Cardiac fibroblast (primary cell): Measurements from ENCODE around the gene COL23A1.

Source experiments
- DNase-seq, 2 donors: peaks; one replicate each; pipeline versions ENCODE4 v3.0.0 to v3.0.0-alpha.2; 2010; ENCODE audit warnings: low read depth in 2 of 2
- H3K4me3 ChIP-seq, 2 donors: replicated peaks in 1 of 2; 1 replicate in 1 of 2; 2 replicates in 1 of 2; pipeline ENCODE4 v1.5.1; 2011; ENCODE audit warnings: low read depth in 2 of 2, low read length in 2 of 2, mild to moderate bottlenecking in 2 of 2, moderate library complexity in 1 of 2
- TF ChIP-seq, protein P1 (sequence below): IDR thresholded peaks from one replicate; pipeline ENCODE4 v1.5.1; 2011; ENCODE audit warnings: low read depth, mild to moderate bottlenecking, low read length, inconsistent platforms

COL23A1 gene

DNA sequence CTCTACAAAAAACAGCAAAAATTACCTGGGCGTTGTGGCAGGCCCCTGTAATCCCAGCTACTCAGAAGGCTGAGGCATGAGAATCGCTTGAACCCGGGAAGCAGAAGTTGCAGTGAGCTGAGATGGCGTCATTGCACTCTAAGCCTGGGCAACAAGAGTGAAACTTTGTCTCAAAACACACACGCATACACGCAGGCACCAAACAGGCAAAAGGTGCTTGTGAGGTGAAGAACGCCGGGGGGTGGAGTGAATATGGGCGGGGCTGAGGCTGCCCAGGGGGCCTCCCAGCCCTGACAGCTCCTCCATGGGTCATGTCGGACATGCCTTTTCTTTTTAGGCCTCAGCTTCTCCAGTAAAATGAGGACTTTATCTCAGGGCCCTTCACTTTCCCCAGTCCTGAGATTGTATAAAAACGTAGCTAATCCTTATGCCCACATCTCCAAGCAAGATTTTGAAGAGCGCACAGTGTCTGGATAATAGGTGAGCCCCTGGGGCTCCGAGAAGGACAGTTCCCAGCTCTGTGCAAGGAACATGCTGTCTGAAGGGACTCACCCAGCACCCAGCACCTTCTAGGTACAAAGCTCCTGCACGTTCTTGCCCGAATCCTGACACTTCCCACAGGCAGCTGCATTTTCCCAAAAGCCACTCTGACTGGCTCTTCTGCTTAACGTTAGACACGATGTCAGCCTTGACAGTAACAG, 168.3 kb downstream of the COL23A1 start:
- no peak for DNase-seq
- TF ChIP-seq, protein P1, sequence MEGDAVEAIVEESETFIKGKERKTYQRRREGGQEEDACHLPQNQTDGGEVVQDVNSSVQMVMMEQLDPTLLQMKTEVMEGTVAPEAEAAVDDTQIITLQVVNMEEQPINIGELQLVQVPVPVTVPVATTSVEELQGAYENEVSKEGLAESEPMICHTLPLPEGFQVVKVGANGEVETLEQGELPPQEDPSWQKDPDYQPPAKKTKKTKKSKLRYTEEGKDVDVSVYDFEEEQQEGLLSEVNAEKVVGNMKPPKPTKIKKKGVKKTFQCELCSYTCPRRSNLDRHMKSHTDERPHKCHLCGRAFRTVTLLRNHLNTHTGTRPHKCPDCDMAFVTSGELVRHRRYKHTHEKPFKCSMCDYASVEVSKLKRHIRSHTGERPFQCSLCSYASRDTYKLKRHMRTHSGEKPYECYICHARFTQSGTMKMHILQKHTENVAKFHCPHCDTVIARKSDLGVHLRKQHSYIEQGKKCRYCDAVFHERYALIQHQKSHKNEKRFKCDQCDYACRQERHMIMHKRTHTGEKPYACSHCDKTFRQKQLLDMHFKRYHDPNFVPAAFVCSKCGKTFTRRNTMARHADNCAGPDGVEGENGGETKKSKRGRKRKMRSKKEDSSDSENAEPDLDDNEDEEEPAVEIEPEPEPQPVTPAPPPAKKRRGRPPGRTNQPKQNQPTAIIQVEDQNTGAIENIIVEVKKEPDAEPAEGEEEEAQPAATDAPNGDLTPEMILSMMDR = no peak

DNA sequence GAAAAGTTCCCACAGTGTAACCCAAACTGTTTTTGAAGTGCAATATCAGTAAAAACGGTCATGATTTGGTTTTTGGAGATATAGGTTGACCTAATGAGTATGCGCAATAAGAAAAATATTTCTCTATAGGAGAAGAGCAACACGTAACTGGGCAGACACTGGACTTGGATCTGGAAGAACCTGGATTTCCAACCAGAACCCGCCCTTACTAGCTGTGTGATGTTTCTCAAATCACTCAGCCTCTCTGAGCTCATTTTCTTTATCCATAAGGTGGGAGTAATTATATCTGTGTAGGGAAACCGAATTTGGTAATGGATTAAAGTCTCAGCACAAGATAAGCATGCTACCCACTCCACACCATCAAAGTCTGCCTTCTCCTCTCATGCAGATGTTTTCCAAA, 169.1 kb downstream of the COL23A1 start:
- DNase-seq = no peak
- TF ChIP-seq, protein P1 = no peak
- no peak overlapping the region for H3K4me3 ChIP-seq

More for the DNA sequence above, 168.3 kb downstream of the COL23A1 start:
- H3K4me3 ChIP-seq = no peak overlapping the region

DNA sequence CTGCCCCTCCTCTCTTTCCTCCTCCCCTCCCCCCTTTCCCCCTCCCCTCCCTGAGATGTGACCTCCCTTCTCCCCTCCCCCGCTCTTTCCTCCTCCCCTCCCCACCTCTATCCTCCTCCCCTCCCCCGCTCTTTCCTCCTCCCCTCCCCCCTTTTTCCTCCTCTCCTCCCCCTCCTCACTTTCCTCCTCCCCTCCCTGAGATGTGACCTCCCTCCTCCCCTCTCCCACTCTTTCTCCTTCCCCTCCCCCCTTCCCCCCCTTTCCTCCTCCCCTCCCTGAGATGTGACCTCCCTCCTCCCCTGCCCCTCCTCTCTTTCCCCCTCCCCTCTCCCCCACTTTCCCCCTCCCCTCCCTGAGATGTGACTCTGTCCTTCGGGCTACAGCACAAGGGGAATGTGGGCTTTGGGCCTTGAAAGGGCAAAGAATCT, 169.8 kb downstream of the COL23A1 start:
- DNase-seq = no peak
- TF ChIP-seq, protein P1 = no peak
- no peak overlapping the region for H3K4me3 ChIP-seq

DNA sequence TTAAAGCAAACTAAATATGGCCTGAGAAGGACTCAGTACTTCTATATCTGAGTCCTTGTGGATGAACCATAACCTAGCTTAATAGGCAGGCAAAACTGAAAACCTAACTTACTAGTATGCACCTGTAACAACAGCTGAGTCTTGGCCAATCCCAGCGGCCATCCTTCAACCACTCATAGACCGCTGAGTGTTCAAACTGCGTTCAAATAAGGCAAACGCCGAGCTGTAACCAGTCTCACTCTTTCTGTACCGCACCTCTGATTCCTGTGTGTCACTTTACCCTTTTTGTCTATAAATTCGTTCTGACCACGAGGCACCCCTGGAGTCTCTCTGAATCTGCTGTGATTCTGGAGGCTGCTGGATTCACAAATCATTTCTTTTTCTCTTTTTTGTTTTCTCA, 170.5 kb downstream of the COL23A1 start:
- no peak for DNase-seq
- TF ChIP-seq, protein P1 = no peak
- no peak overlapping the region for H3K4me3 ChIP-seq

DNA sequence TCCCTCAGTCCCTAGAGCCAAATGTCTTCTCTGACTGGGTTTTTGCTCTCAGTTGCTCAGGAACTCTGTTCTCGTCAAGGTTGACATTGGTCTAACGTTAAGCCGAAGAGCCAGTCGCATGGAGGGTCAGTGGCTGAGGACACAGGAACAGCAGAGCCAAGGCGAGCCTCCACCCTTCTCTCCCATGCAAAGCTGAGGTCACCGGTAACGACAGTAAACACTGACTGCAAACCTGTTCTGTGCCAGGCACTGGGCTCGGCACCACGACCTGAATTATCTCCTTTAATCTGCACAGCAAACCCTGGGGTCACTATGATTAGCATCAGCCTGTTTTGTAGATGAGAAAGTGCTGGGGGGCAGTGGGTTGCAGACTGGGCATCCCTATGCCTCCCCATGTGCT, 171.0 kb downstream of the COL23A1 start:
- TF ChIP-seq, protein P1 = no peak
- no peak for DNase-seq

DNA sequence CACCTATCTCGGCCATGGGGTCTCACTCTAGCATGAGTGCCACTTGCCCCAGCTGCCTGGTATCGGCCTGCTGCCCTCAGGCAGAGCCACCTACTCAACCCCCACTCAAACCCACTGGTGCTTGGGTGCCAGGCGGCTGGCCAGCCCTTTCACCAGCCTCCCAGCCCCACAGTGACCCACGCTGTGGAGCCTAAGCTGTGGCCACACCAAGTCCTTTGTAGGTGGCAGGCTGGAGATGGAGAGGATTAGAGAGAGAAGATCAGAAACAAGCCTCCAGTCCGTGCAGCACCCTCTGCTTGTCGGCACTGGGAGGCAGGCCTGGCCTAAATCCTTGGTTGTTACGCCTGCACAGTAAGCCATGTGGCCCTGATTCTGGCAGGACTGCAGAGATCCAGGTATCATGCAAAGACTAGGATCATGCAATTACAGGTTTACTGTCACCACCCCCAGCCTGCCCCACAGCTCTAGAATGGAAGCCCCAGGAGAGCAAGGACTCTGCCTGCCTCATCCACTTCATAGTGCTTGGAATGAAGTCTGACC, 171.7 kb downstream of the COL23A1 start:
- H3K4me3 ChIP-seq = no peak overlapping the region
- TF ChIP-seq, protein P1 = no peak
- no peak for DNase-seq

More for the DNA sequence above, 171.0 kb downstream of the COL23A1 start:
- no peak overlapping the region for H3K4me3 ChIP-seq
